A673 (cell line): Measurements from ENCODE around the gene DSCAM.

Experiments
- EZH2 ChIP-seq: fragments of 200-600 bp; sonication (generic); IDR thresholded peaks from 2 replicates; pipeline ENCODE4 v1.6.1; 2017; ENCODE audit warnings: borderline replicate concordance, low read depth, mild to moderate bottlenecking, mixed read lengths, antibody characterized with exemption, low read length; ENCODE audit not compliant: poor library complexity, severe bottlenecking
- TF ChIP-seq, protein P1 (sequence below): fragments of 300-800, 200-600 bp; sonication (generic); conservative IDR thresholded peaks from 2 replicates; pipeline ENCODE4 v1.5.1; 2017; ENCODE audit warnings: low read depth, mild to moderate bottlenecking, antibody characterized with exemption, low read length, moderate library complexity, mixed read lengths

DNA sequence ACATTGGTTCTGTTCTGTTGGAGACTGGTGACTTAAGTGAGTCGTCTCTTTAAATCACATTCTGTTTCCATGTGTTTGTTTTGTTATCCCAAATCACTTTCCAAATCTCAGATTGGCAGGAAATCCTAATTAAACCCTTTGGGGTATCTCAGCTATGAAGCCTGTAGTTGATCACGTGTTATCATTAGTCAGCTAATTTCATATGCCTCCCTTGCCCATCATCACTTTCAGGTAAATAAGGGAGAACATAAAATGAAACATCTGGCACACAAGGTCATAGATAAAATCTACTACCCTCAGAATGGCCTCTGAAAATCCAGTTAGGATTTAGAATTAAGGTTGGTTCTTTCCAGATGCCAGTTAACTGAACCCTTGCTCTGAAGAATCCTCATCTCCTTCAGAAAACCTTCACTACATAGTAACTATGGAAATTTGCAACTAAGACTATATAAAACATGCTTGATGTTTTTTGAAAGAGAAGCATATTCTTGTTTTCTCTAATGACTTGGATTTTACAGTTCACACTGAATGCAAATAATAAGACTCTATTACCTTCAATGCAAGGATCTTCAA is 401.5 kb downstream of the DSCAM start:
- TF ChIP-seq, protein P1, sequence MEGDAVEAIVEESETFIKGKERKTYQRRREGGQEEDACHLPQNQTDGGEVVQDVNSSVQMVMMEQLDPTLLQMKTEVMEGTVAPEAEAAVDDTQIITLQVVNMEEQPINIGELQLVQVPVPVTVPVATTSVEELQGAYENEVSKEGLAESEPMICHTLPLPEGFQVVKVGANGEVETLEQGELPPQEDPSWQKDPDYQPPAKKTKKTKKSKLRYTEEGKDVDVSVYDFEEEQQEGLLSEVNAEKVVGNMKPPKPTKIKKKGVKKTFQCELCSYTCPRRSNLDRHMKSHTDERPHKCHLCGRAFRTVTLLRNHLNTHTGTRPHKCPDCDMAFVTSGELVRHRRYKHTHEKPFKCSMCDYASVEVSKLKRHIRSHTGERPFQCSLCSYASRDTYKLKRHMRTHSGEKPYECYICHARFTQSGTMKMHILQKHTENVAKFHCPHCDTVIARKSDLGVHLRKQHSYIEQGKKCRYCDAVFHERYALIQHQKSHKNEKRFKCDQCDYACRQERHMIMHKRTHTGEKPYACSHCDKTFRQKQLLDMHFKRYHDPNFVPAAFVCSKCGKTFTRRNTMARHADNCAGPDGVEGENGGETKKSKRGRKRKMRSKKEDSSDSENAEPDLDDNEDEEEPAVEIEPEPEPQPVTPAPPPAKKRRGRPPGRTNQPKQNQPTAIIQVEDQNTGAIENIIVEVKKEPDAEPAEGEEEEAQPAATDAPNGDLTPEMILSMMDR: no peak
- TF ChIP-seq EZH2: no peak
